GM21825 (cell line): Measurements from ENCODE around the gene GMEB2.

Experiments
- ATAC-seq: cut with Tn5 transposase; IDR thresholded peaks from one replicate; pipeline ENCODE4 v1.9.1; 2021; ENCODE audit warnings: mild to moderate bottlenecking, moderate library complexity; ENCODE audit not compliant: unreplicated experiment

Gene GMEB2

GRCh38 chr20:63547725-63548480 is 79.0 kb downstream of the GMEB2 start, which contains the start of gene SRMS:
Gene SRMS, minus strand, starts transcription at chr20:63547749. Its CDS starts 286 bp downstream, at chr20:63547463.
- ATAC-seq: no peak

GRCh38 chr20:63546956-63547724 is 79.8 kb downstream of the GMEB2 start:
- ATAC-seq: no peak

DNA sequence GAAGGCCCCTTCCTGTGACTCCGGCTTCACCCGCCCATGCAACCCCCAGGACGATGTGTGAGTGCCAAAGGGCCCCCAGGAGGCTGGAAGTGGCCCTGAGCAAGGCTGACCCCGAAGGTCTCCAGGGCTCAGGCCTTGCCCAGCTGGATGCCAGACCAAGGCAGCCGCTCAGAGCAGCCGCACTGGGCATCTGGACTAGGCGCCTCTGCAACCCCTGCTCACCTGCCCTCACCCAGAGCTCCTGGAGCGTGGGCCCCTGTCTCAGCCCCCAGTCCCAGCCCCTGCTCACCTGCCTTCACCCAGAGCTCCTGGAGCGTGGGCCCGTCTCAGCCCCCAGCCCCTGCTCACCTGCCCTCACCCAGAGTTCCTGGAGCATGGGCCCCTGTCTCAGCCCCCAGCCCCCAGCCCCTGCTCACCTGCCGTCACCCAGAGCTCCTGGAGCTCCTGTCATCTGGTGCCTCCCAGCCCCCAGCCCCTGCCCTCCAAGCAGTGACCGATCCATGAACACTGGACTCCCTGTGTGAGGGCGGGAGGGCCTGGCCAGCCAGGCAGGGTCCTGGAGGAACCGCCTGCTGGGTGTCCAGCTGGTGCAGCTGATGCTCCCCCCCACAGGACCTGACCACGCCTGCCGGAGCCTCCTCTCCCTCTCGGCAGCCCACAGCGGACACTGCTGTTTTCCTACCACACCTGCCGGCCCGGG is 80.5 kb downstream of the GMEB2 start:
- no peak for ATAC-seq

DNA sequence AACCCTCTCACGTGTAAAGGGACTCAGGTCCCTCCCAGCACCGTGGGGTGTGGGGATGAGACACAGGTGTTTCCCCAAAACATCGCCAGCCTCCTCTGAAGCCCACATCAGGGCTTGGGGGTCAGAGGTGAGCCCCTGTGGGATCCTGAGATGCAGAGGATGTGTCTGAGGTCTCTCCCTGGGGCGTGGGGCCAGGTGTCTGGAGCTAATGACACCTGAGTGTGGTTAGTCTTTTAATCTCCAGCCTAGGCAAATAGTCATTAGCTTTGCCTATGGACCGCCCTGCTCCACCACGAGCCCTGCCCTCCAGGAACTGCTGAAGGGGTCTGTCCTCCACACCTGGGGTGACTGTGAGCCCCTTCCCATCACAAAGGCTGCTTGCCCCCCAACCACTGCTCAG is 81.1 kb downstream of the GMEB2 start:
- no peak for ATAC-seq

DNA sequence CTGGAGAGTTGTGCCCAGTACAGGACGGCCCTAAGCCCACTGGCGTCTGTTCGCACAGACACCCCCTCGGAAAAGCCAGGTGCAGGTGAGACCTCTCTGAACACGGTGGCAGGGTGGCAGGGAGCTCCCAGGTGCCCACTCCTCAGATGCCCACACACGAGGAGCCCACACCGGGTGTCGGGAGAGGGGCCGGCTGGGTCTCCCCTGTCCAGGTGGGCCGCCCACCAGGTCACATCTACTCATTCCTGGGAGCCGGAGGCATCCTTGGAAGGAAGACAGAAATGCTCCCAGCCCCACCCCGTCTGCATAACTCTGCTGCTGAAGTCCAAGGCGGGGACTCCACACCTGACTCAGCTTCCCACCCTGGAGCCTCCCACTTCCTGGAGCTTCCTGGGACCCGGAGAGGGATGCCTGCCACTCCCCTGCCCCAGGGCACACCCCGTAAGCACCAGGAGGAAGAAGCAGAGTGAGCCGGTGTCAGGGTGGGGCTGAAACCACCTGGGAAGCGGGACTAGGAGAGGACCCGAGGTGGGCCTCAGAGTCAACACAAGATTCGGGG is 81.9 kb downstream of the GMEB2 start:
- ATAC-seq: no peak

GRCh38 chr20:63544241-63544957 is 82.5 kb downstream of the GMEB2 start:
- ATAC-seq: no peak

DNA sequence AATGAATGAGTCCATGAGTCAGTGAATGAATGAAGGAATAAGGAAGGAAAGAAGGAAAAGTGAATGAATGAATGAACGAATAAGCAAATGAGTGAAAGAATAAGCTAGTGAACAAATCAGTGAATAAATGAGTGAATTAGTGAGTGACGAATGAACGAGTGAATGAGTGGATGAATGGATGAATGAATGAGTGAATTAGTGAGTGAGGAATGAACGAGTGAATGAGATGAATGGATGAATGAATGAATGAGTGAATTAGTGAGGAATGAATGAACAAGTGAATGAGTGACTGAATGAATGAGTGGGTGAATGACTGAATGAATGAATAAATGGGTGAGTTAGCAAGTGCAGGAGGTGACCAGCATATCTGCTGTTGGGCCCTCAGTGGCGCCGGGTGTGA is 83.2 kb downstream of the GMEB2 start:
- no peak for ATAC-seq

DNA sequence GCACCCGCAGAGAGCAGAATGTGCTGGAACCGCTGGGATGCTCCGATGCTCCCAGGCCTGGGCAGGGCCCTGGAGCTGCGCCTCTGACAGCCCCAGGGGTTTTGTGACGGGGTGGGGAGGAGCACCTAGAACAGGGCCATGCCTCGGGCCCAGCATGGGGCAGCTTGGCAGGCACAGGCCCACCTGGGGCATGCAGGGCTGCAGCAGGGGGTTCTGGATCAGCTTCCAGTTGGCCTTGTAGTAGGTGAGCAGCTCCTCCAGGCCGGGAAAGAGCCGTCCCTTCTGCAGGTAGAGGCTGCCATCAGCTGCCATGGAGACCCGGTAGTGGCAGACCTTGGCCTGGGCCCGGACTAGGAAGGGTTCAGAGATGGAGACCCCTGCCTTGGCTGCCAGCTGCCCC is 83.8 kb downstream of the GMEB2 start:
- ATAC-seq: no peak

DNA sequence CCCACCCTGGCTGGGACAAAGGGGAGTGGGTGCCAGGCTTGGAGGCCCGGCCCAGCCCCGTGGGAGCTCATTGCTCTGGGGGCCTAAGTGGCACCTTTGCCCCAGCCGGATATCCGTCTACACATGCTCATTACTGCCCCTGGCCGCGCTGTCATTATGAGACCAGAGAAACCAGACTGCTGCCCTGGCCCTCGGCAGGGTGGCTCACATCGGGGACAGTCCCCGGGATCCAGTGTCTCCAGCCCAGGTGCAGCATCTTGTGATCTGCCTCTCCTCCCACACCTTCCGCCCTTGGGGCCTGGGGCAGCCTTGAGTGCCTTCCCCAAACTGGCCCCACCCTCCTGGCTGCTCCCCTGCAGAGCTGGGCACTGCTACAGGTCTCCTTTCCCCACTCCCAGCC is 84.2 kb downstream of the GMEB2 start:
- no peak for ATAC-seq

- ATAC-seq: no peak
Measured at GRCh38 chr20:63542031-63542559, 84.8 kb downstream of the GMEB2 start.

DNA sequence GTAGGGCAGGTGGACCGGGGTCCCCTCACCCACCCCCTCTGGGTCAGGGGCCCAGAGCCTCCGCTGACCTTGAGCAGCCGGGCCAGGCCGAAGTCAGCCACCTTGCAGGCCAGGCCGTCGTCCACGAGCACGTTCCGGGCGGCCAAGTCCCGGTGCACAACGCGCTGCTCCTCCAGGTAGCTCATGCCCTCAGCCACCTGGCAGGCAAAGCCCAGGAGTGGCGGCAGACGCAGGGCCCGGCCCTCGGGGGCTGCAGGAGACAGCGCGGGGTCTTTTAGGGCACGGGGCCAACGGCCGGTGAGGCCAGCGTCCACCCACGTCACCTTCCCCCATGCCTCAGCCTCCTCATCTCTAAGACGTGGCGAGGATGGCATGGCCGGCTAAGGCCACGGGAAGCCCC is 85.5 kb downstream of the GMEB2 start:
- no peak for ATAC-seq

DNA sequence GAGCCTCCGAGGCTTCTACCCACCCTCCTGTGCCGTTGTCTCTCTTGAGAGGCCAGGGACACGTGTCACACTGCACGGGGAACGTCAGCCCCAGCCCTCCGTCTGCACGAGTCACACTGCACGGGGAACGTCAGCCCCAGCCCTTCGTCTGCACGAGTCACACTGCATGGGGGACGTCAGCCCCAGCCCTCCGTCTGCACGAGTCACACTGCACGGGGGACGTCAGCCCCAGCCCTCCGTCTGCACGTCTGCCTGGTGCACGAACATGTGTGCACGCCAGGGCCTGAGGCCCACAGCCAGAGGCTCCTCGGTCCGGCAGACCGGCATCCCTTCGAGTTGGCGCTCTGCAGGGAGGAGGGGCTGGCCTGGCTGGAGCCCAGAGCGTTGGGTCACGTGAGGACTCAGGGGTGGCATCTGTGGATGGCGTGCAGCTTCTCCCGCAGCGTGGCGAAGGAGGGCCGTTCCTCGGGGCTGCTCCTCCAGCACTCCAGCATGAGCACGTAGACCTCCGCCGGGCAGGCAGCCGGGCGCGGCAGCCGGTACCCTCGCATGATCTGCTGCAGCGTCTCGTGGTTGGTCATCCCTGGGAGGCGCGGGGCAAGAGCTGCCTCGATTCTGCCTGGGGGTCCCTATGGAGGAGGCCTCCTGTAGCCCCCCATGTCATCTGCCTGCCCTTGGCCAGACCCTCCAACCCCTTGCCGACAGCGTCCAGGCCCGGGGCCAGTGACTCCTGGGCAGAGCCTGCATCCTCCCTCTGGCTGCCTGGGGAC is 86.3 kb downstream of the GMEB2 start:
- no peak for ATAC-seq

GRCh38 chr20:63539441-63540370 is 87.2 kb downstream of the GMEB2 start:
- ATAC-seq: no peak

- no peak for ATAC-seq
Measured at GRCh38 chr20:63539092-63539430, 87.8 kb downstream of the GMEB2 start.

GRCh38 chr20:63538204-63539091 is 88.5 kb downstream of the GMEB2 start:
- ATAC-seq: no peak
